Liver (tissue), 9 donors: ENCODE results near the gene BAZ2B. TPM values are rescaled to one million over a fixed set of nuclear protein-coding genes. Genes with fewer than 3 reads are reported as not detected.

Experiments used
- DNase-seq: peaks from one replicate; pipeline ENCODE4 v3.0.0-alpha.2; 2017; ENCODE audit warnings: low spot score
- H3K27ac ChIP-seq, 2 donors: one replicate each; pipeline ENCODE4 v1.7.0; 2013; ENCODE audit warnings: inconsistent platforms in 2 of 2, low read length in 2 of 2, control low read depth in 1 of 2, low read depth in 1 of 2, mild to moderate bottlenecking in 1 of 2
- H3K27me3 ChIP-seq, 4 donors: one replicate each; pipeline versions ENCODE4 v1.6.1 to v1.7.0; 2013; ENCODE audit warnings: low read length in 3 of 4, inconsistent platforms in 1 of 4, mild to moderate bottlenecking in 1 of 4, moderate library complexity in 1 of 4; ENCODE audit not compliant: control insufficient read depth in 4 of 4, insufficient read depth in 4 of 4
- H3K36me3 ChIP-seq, 4 donors: one replicate each; pipeline versions ENCODE4 v1.6.1 to v1.7.0; 2013; ENCODE audit warnings: low read length in 3 of 4, mild to moderate bottlenecking in 3 of 4, low read depth in 1 of 4, moderate library complexity in 1 of 4; ENCODE audit not compliant: control insufficient read depth in 4 of 4, insufficient read depth in 3 of 4
- H3K4me1 ChIP-seq, 4 donors: one replicate each; pipeline versions ENCODE4 v1.6.1 to v1.7.0; 2013; ENCODE audit warnings: low read length in 3 of 4, mild to moderate bottlenecking in 3 of 4, moderate library complexity in 1 of 4; ENCODE audit not compliant: control insufficient read depth in 4 of 4, insufficient read depth in 4 of 4
- H3K4me3 ChIP-seq, 3 donors: one replicate each; pipeline versions ENCODE4 v1.6.1 to v1.7.0; 2013; ENCODE audit warnings: low read length in 3 of 3, control low read depth in 1 of 3, low read depth in 1 of 3, mild to moderate bottlenecking in 1 of 3
- H3K9ac ChIP-seq, 2 donors: one replicate each; pipeline ENCODE4 v1.7.0; 2013; ENCODE audit warnings: low read length in 2 of 2, mild to moderate bottlenecking in 2 of 2, moderate library complexity in 2 of 2, control low read depth in 1 of 2, low read depth in 1 of 2
- H3K9me3 ChIP-seq, 4 donors: one replicate each; pipeline versions ENCODE4 v1.6.1 to v1.7.0; 2013; ENCODE audit warnings: low read length in 3 of 4; ENCODE audit not compliant: control insufficient read depth in 4 of 4
- CTCF ChIP-seq: fragments of 150-350 bp; IDR thresholded peaks from 2 replicates; pipeline ENCODE4 v1.5.1; 2017; ENCODE audit warnings: improper control_type of control experiment, low read depth, low read length; ENCODE audit not compliant: missing input control
- EGR1 ChIP-seq, 2 donors: IDR thresholded peaks; 2 replicates each; pipeline ENCODE4 v1.6.1; 2016 to 2018; ENCODE audit warnings: antibody characterized with exemption in 2 of 2, low read depth in 2 of 2
- FOXA1 ChIP-seq: IDR thresholded peaks from 2 replicates; pipeline ENCODE4 v1.6.1; 2016; ENCODE audit warnings: antibody characterized with exemption
- FOXA2 ChIP-seq: IDR thresholded peaks from 2 replicates; pipeline ENCODE4 v1.6.1; 2016; ENCODE audit warnings: antibody characterized with exemption
- GABPA ChIP-seq, 2 donors: IDR thresholded peaks in 1 of 2; conservative IDR thresholded peaks in 1 of 2; 2 replicates each; pipeline ENCODE4 v1.6.1; 2016; ENCODE audit warnings: antibody characterized with exemption in 2 of 2, mild to moderate bottlenecking in 1 of 2, moderate library complexity in 1 of 2
- HNF4A ChIP-seq, 2 donors: conservative IDR thresholded peaks; 2 replicates each; pipeline ENCODE4 v1.6.1; 2016; ENCODE audit warnings: antibody characterized with exemption in 2 of 2, mild to moderate bottlenecking in 2 of 2
- HNF4G ChIP-seq: IDR thresholded peaks from 2 replicates; pipeline ENCODE4 v1.6.1; 2016; ENCODE audit warnings: antibody characterized with exemption
- JUND ChIP-seq, 2 donors: IDR thresholded peaks; 2 replicates each; pipeline ENCODE4 v1.6.1; 2016; ENCODE audit warnings: antibody characterized with exemption in 2 of 2
- MAX ChIP-seq: IDR thresholded peaks from 2 replicates; pipeline ENCODE4 v1.6.1; 2016; ENCODE audit warnings: antibody characterized with exemption
- NR2F2 ChIP-seq: IDR thresholded peaks from 2 replicates; pipeline ENCODE4 v1.6.1; 2016; ENCODE audit warnings: antibody characterized with exemption
- RAD21 ChIP-seq, 2 donors: IDR thresholded peaks; 2 replicates each; pipeline ENCODE4 v1.6.1; 2016; ENCODE audit warnings: antibody characterized with exemption in 2 of 2, mild to moderate bottlenecking in 2 of 2
- RXRA ChIP-seq, 2 donors: IDR thresholded peaks; 2 replicates each; pipeline ENCODE4 v1.6.1; 2017 to 2018; ENCODE audit warnings: antibody characterized with exemption in 2 of 2, mild to moderate bottlenecking in 1 of 2
- SP1 ChIP-seq: IDR thresholded peaks from 2 replicates; pipeline ENCODE4 v1.6.1; 2018; ENCODE audit warnings: antibody characterized with exemption, mild to moderate bottlenecking
- TAF1 ChIP-seq: conservative IDR thresholded peaks from 2 replicates; pipeline ENCODE4 v1.6.1; 2016; ENCODE audit warnings: antibody characterized with exemption, mild to moderate bottlenecking
- YY1 ChIP-seq: IDR thresholded peaks from 2 replicates; pipeline ENCODE4 v1.6.1; 2016; ENCODE audit warnings: antibody characterized with exemption, mild to moderate bottlenecking
- ZBTB33 ChIP-seq: IDR thresholded peaks from 2 replicates; pipeline ENCODE4 v1.6.1; 2016; ENCODE audit warnings: antibody characterized with exemption
- polyA plus RNA-seq, 2 donors: library from polyadenylated mRNA; stranded (reverse) in 1 of 2; unstranded in 1 of 2; fragments of 200-250 nt in 1 of 2; fragments of >200 nt in 1 of 2; fragmentation: Nextera tagmentation in 1 of 2; extraction: Ambion mirVana in 1 of 2; gene quantifications; one replicate each; pipeline versions ENCODE4 v1.2.1 to v1.2.3, GENCODE V29; 2013 to 2015
- total RNA-seq, 2 donors: library from RNA; depleted of rRNA; stranded (reverse); fragments of >200 nt; gene quantifications; one replicate each; pipeline ENCODE4 v1.2.3, GENCODE V29; 2014
- TF ChIP-seq, protein P1 (sequence below): IDR thresholded peaks from 2 replicates; pipeline ENCODE4 v1.6.1; 2016; ENCODE audit warnings: antibody characterized with exemption, mild to moderate bottlenecking
- TF ChIP-seq, protein P2 (sequence below): IDR thresholded peaks from 2 replicates; pipeline ENCODE4 v1.6.1; 2016; ENCODE audit warnings: antibody characterized with exemption
- donor health status: healthy.
- donor health status: healthy.
- donor health status: healthy.
- donor health status: healthy.
- donor health status: healthy.

Gene BAZ2B
- total and polyA plus RNA-seq, 4 donors: 6.7 to 61.0 (median 24.9) TPM

DNA sequence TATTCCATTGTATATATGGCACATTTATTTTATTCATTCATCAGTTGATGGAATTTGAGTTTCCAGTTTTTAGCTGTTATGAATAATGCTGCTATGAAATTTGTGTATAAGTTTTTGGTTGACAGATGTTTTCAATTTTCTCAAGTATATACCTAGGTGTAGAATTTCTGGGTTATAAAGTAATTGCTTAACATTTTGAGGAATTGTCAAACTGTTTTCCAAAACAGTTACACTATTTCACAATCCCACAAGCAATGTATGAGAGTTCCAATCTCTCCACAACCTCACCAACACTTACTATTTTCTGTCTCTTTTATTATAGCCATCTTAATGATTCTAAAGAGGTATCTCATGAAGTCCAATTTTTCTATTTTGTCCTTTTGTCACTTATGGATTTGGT lies 317.4 kb downstream of the BAZ2B start:
- Histone ChIP-seq H3K9me3 (peaks cover 0 to 1% (median 0%) of the 10 kb centered on the region in 4 donors), H3K9ac (no peak overlapping the region), H3K36me3 (no peaks in the 10 kb centered on the region), H3K4me3 (no peak overlapping the region), H3K27me3 (no peaks in the 10 kb centered on the region), H3K27ac (no peak overlapping the region), H3K4me1 (no peaks in the 10 kb centered on the region)
- DNase-seq: no peak
- TF ChIP-seq, protein P1, sequence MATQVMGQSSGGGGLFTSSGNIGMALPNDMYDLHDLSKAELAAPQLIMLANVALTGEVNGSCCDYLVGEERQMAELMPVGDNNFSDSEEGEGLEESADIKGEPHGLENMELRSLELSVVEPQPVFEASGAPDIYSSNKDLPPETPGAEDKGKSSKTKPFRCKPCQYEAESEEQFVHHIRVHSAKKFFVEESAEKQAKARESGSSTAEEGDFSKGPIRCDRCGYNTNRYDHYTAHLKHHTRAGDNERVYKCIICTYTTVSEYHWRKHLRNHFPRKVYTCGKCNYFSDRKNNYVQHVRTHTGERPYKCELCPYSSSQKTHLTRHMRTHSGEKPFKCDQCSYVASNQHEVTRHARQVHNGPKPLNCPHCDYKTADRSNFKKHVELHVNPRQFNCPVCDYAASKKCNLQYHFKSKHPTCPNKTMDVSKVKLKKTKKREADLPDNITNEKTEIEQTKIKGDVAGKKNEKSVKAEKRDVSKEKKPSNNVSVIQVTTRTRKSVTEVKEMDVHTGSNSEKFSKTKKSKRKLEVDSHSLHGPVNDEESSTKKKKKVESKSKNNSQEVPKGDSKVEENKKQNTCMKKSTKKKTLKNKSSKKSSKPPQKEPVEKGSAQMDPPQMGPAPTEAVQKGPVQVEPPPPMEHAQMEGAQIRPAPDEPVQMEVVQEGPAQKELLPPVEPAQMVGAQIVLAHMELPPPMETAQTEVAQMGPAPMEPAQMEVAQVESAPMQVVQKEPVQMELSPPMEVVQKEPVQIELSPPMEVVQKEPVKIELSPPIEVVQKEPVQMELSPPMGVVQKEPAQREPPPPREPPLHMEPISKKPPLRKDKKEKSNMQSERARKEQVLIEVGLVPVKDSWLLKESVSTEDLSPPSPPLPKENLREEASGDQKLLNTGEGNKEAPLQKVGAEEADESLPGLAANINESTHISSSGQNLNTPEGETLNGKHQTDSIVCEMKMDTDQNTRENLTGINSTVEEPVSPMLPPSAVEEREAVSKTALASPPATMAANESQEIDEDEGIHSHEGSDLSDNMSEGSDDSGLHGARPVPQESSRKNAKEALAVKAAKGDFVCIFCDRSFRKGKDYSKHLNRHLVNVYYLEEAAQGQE: no peak
- no peak for TF ChIP-seq HNF4A (conservative IDR thresholded peaks at IDR 0.05)
- TF ChIP-seq SP1: no peak
- TF ChIP-seq, protein P2, sequence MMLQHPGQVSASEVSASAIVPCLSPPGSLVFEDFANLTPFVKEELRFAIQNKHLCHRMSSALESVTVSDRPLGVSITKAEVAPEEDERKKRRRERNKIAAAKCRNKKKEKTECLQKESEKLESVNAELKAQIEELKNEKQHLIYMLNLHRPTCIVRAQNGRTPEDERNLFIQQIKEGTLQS: no peak
- no peak for TF ChIP-seq RXRA (IDR thresholded peaks at IDR 0.05)
- no peak for TF ChIP-seq MAX
- TF ChIP-seq FOXA1: no peak
- no peak for TF ChIP-seq GABPA (IDR thresholded peaks at IDR 0.05 in 1 of 2, conservative IDR thresholded peaks at IDR 0.05 in 1 of 2)
- no peak for TF ChIP-seq ZBTB33
- no peak for TF ChIP-seq CTCF
- no peak for TF ChIP-seq TAF1
- TF ChIP-seq HNF4G: no peak
- no peak for TF ChIP-seq FOXA2
- no peak for TF ChIP-seq YY1
- no peak for TF ChIP-seq NR2F2
- TF ChIP-seq RAD21 (IDR thresholded peaks at IDR 0.05): no peak
- no peak for TF ChIP-seq EGR1 (IDR thresholded peaks at IDR 0.05; ENCODE audit: low read depth in 2 of 2)
- no peak for TF ChIP-seq JUND (IDR thresholded peaks at IDR 0.05)
